Right forelimb (tissue), 1 donor: ENCODE results near the gene SLC3A2.

Source experiments
- DNase-seq: peaks from one replicate; pipeline ENCODE4 v3.0.0-alpha.2; 2018

The SLC3A2 gene

DNA sequence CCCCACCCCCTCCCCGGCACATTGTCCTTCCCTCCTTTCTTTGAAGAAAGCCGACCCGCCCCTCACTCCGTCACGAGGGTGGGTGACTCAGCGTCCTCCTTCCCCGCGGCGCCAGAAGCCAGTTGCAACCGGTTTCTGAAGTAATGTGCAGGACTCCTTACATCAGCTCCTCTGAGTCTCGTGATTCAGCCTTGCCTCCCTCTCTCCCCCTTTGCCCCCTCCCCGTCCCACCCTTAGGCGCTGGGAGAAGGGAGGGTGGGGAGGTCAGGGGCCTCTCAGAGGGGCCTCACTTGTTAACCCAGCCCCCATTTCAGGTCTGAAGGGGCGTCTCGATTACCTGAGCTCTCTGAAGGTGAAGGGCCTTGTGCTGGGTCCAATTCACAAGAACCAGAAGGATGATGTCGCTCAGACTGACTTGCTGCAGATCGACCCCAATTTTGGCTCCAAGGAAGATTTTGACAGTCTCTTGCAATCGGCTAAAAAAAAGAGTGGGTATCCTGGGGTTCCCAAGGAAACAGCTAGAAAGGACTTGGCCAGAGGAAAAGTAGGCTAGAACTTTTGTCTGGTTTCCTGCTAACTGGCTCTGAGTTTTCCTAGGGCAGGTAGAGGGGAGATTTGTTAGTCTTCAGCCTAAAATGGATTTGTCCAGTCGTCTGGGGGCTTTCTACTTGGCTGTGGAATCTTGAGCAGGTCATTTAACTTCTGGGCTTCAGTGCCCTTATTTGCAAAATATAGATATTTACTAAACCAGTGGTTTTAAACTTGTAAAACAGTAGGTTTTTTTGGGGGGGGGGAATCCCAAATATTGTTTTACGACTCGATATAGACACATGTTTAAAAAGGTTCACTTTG lies 1.1 kb downstream of the SLC3A2 start:
- peak; percentile 92 for DNase-seq

DNA sequence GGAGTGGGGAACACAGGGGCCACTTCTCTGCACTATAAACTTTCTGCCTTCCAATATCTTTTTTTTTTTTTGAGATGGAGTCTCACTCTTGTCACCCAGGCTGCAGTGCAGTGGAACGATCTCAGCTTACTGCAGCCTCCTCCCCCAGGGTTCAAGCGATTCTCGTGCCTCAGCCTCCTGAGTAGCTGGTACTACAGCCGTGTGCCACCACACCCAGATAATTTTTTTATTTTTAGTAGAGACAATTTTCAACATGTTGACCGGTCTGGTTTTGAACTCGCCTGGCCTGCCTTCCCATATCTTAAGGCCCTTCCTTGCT lies 1.7 kb downstream of the SLC3A2 start:
- no peak for DNase-seq

DNA sequence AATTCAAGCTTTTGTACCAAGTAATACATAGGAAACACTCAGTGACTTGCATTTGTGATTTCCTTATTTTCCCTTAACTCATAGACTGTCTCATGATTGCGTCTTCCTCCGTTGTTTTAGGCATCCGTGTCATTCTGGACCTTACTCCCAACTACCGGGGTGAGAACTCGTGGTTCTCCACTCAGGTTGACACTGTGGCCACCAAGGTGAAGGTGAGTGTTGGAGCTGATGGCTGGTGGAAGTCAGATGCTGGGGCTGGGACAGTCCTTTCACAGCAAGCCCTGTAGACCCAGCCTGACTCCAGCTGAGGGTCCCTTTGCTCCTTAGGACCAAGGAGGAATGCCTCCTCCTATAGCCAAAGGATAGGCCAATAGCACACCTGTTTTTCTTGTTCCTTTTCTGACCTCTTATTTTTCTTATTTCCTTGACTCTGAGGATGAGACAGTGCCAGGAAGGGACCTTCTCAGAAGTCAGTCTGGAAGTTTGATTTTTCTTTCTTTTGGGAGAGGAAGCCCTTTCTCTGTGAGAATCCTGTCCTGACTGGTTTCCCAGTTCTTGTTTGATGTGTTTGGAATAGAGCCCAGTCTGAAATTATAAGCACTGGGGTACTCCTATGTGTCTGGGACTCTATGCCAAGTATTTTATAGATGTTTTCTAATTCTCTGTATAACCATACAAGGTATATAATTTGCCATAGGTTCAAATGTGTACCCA lies 2.2 kb downstream of the SLC3A2 start:
- DNase-seq = no peak

DNA sequence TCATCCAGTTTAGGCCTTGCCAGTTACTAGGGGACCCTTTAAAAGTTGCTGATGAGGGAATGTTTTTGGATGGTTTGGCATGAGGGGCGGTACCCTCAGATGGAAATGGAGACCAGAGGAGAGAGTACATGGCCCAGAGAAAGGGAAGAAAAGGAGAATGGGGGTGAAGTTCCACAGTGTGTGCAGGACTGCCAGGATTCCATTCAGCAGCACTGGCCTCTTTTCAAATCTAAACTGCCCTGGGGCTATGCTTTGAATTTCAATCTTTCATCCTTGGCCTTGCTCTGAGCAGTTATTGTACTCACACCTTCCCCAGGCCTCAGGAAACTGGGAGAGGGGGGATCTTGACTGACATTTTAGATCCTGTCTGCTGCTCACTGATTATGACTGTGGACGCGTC lies 3.0 kb downstream of the SLC3A2 start:
- DNase-seq = no peak

DNA sequence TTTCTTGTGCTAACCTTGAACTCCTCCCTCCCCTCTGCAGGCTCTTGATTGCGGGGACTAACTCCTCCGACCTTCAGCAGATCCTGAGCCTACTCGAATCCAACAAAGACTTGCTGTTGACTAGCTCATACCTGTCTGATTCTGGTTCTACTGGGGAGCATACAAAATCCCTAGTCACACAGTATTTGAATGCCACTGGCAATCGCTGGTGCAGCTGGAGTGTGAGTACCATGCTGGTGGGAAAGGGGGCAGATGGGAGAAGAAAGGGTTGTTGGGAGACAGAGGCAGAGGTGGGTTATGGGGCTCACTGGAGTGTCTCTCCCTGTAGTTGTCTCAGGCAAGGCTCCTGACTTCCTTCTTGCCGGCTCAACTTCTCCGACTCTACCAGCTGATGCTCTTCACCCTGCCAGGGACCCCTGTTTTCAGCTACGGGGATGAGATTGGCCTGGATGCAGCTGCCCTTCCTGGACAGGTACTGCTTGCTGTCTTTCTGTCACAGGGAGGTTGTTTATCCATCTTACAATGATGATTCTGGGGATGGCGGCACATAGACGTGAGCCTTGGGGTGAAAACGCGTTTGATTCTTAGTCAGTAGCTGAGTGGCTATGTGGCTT lies 4.5 kb downstream of the SLC3A2 start:
- no peak for DNase-seq

DNA sequence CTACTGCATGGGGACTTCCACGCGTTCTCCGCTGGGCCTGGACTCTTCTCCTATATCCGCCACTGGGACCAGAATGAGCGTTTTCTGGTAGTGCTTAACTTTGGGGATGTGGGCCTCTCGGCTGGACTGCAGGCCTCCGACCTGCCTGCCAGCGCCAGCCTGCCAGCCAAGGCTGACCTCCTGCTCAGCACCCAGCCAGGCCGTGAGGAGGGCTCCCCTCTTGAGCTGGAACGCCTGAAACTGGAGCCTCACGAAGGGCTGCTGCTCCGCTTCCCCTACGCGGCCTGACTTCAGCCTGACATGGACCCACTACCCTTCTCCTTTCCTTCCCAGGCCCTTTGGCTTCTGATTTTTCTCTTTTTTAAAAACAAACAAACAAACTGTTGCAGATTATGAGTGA lies 7.7 kb downstream of the SLC3A2 start:
- DNase-seq = no peak

DNA sequence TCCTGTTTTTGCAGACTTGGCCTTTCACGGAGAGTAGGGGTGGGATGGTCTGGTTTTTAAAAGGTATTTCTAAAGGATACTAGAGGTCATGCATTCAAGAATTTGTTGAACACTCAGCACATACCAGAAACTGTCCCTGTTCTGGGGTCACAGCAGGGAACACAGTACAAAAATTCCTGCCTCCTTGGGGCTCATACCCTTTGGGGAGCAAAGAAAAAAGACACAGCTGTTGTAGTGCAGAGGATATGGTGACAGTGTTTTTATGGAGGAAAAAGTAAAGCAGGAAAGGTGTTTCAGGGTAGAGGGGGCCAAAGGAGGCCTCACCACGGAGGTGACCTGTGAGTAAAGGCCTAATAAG lies 8.4 kb downstream of the SLC3A2 start:
- DNase-seq = no peak

DNA sequence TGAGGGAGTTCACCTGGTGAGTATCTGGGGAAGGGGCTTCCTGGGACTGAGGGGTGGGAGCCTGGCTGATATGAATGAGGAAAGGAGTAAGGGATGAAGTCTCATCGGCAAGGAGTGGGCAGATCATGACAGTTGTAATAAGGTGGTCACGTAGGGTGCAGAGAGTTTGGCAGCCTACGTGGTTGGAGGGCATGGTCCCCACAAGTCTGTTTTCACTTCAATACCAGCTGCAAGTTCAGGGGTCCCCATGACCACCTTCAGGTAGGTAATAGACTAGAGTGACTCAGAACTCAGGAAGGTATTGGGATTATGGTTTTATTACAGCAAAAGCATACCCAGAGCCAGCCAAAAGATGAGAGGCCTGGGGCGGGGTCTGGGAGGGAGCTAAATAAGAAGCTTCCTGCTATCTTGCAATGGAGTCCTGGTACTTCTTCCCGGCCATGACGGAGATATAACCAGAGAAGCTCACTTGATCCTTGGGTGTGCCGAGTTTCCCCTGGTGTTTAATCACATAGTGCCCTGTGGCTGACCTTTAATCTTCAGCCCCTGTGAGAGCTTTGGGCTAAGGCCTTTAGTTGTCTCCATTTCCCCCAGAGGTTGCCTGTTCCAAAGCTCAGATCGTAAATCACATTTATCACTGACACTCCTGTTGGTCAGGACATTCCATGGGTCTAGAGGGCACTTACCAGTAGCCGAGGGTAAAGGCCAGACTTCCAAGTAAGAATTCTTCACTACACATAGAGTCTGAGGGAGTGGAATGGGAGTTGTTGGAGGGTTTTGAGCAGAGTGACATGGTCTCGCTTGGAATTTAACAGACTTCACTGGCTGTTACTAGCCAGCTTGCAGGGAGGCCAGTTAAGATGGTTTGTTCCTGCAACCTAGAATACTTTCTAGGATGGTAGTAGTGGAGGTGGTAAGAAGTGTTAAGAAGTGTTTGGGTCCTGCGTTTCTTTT lies 9.1 kb downstream of the SLC3A2 start:
- no peak for DNase-seq

DNA sequence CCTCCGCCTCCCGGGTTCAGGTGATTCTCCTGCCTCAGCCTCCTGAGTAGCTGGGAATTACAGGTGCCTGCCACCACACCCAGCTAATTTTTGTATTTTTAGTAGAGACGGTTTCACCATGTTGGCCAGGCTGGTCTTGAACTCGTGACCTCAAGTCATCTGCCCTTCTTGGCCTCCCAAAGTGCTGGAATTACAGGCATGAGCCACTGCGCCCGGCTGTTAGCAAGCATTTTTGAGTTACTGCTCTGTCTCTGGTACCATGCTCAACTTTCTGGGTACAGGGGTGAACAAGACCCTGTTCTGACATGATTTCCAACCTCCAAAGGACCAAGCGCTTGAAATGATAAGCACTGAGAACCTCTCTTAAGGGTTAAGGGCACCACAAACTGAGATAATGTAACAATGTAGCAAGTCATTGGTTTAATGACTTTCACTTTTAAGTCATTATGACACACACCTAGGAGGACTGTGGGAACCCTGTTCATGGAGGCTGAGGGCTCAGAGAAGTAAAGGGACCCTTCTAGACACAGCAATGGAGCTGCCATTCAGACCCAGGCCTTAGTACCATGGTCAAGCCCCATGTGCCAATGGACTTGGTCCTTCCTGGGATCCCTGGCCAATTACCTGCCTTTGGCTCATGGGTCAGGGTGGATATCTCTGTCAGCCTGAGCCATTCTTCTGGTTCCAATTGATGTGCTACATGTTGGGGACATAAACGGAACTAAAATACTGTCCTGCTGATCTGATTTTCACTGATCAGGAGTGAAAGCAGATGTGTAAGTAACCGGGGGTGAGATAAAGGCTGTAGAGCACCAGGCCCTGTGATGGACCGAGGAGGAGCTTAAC lies 11.6 kb downstream of the SLC3A2 start:
- no peak for DNase-seq

DNA sequence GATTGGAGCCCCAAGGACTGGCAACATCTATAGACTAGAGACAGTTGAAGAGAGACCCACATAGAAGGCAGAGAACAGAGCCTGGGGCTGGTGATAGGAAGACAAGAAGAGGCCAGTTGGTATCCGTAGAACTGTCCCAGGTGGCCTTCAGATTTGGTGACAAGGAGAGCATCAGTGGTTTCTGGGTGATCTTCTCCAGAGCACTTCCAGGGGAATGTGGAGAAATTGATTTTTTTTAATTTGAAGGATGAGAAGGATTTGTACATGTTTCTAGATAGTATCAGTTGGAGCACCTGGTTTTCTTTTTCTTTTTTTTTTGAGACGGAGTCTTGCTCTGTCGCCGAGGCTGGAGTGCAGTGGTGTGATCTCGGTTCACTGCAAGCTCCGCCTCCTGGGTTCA lies 14.8 kb downstream of the SLC3A2 start:
- no peak for DNase-seq

DNA sequence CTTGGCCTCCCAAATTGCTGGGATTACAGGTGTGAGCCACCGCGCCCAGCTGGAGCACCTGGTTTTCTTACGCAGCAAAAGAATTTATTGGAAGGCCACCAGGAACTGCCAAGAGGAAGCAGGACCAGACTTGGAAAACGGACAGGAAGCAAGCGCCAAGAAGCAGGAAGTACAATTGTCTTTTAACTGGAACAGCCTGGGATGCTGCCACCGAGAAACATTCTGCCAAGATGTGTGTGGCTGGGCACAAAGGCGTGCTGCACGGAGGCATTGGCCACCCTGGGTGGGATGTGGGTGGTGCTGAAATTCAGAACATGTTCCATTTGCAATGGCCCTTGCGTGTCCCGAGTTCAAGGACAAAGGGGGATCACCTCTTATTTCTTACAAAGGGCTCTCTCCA lies 15.4 kb downstream of the SLC3A2 start:
- no peak for DNase-seq

DNA sequence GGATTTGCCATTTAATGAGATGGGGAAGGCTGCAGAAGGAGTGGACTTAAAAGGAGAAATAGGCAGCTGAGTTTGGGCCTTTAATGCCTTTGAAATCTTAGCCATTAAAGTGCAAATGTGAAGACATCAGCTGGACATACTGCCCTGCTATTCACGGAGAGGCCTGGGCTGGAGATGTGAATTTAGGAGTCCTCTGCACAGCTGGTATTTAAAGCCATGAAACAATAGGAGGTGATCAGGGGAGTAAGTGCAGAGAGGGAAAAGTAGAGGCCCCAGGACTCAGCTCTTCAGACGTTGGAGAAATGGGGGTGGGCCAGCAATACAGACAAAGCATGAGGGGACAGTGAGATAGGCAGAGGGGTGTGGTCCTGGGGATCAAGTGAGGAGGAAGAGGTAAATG lies 16.6 kb downstream of the SLC3A2 start:
- no peak for DNase-seq

DNA sequence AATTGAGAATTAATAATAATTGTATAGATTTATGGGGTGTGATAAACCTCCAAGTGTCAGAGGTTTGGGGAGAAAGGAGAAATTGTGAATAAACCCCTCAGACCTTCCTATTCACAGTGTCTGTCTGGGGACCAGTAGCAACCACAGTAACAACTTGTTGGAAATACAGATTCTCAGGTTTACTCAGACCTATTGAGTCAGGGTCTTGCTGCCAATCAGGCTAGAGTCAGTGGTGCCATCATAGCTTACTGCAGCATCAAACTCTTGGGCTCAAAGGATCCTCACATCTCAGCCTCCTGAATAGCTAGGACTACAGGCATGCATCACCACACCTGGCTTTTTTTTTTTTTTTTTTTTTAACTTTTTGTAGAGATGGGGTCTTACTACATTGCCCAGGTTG lies 17.3 kb downstream of the SLC3A2 start:
- DNase-seq = no peak

DNA sequence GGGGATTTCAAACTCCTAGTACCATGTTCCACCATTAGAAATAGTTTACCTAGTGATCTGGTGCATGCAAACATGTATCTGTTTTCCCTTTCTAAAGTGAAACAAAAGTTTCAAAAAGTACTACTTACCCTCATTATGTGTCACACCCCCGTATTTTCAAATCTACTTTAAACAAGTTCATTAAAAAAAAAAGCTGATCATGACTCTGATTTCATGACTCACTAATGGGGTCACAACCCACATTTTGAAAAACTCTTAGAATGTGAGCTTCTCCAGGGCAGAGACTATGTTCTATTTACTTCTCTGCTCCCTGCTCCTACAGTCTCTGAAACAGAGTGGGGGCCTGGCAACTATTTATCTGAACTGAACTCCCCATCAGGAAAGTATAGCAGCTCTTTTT lies 22.2 kb downstream of the SLC3A2 start:
- DNase-seq = no peak

DNA sequence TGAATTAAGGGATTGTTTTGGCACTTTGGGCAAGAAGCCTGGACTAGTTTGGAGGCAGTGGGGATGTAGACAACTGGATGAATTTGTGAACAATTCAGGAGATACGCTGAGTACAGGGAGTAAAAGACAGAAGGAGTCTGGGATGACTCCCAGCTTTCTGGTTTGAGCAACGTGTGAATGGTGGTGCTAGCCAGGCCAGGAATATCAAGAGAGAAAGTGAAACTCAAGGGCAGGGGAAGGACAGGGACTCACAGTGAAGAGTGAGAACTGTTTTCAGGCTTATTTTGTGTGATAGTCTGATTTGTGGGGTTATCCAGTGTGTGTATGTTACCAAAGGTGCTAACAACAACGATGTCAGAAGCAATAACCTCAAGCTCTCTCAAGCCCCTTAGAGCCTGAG lies 24.6 kb downstream of the SLC3A2 start:
- no peak for DNase-seq

DNA sequence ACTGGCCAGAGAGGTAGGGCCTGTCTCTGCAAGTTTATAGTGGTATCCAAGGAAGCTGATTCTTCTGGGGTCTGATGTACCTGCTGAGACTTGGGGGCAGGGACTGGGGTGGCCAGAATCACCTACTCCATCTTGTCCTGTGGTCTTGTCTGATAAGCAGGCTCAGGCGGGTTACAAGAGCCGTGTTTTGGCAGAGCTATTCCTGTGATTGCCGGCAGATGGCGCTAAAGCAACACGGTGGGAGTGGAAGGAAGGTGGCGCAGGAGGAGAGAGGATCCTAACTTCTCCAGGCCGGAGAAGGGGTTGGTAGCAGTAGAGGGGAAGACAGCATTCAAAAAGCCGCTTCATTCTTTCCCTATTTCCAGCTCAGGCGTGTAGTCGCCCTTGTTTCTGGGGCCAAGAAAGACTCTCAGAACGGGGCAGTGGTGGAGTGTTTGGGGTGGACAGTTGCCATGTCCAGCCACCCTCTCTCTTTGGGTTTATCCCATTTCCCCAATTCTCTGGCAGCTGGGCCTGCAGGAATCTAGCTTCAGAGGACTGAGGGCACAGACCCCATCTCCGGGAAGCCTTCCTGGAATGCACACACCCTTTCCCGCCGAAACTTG lies 25.3 kb downstream of the SLC3A2 start:
- DNase-seq = peak; percentile 90

DNA sequence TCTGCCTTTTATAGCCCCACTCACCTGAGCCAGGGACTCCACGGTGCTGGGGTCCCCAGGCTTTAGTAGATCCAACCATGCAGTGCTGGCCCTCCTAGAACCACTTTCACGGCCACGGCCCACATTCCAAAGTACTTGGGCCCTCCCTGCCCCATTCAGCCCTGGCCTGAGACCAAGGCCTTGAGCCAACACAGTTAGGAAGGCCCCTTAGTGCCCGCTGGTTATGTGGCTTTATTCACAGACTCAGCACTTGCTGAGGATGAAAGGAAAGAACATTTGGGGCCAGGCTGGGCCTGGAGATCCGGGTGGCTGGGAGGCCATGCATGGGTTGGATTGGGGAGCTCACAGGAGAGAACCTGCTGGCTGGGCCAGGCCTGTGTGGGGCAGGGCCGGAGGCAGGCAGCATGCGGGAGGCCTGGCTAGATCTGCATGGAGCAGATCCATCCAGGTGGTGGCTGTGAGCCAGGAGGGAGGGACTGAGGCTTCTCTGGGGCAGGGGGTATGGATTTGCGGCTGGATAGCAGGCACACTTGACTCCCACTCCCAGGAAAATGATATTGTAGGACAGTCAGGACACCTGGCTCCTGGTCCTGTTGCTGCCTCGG lies 27.9 kb downstream of the SLC3A2 start:
- DNase-seq = no peak

DNA sequence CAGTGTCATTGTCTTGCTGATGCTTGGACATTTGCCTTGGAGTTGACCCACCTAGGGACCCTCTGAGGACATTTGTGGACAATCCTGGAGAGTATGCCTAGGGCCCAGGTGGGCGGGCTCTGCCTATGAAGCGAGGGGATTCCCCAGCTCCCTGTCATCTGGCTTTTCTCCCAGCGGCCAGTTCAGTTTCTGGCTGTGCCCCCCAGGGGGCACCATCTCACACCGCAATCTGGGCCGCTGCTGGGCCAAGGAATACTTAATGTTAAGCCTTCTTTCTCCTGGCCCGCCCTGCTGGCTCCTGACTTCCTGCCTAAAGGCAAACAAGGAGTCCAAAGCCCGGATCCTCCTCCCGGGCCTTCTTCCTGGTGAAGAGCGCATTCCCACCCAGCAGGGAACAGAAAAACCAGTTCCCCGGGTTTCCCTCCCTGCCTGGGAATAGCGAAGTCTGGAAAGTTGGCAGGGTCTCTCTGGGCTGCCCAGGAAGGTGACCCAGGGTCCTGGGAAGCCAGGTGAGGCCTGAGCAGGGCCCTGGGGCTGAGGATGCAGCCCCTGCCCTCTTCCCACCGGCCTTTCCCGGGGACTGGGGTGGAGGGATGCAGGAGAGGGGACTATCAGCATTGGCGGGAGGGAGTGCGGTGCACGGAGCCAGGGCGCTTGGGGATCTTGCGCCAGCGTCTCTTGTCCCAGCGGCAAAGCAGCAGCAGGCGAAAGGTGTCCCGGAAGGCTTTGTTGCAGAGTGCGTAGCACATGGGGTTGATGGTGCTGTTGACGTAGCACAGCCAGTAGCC lies 28.6 kb downstream of the SLC3A2 start:
- DNase-seq = peak; percentile 77

DNA sequence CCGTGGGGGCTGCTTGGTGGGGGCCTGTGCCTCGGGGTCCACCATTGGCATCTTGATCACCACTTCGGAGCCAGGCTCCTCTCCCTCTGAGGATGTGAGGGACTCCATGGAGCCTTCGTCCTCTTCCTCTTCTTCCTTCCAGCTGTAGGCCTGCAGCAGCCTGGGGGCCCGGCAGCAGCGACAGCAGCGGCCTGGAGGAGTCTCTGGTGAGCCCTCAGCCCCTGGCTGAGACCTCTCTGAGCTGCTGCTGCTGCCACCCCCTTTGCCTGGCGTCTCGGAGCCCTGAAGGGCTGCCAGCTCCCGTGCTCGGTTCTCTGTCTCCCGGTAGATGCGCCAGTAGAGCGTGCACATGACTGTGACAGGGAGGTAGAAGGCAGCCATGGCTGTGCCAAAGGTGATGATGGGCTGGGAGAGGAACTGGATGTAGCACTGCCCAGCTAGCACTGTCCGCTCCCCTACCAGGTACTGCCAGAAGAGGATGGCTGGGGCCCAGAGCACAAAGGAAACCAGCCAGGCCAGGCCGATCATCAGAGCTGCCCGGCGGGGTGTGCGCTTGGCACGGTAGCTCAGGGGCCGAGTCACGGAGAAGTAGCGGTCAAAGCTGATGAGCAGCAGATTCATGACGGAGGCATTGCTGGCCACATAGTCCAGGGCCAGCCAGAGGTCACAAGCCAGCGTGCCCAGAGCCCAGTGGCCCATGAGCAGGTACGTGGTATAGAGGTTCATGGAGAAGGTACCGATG lies 29.6 kb downstream of the SLC3A2 start:
- DNase-seq = no peak
